Astrocyte (in vitro differentiated cells and primary cell): ENCODE results near the gene SLC30A10. TPM values are rescaled to one million over a fixed set of nuclear protein-coding genes. Genes with fewer than 3 reads are reported as not detected.

ENCODE experiments used
- DNase-seq: peaks from one replicate; pipeline ENCODE4 v3.0.0-alpha.2; 2010; ENCODE audit warnings: low read depth
- FAIRE-seq: peaks from 2 replicates; lab custom pipeline; 2011; peaks lifted over from hg19 to GRCh38; lab: Jason Lieb, UNC
- H2AFZ ChIP-seq: 2 replicates; pipeline ENCODE4 v1.6.0; 2012; ENCODE audit warnings: low read depth, low read length, inconsistent platforms
- H3K27ac ChIP-seq: 2 replicates; pipeline ENCODE4 v1.5.1; 2011; ENCODE audit warnings: low read depth, low read length, inconsistent platforms
- H3K27me3 ChIP-seq: 2 replicates; pipeline ENCODE4 v1.6.0; 2011; ENCODE audit warnings: low read length, inconsistent platforms; ENCODE audit not compliant: insufficient read depth
- H3K36me3 ChIP-seq: 2 replicates; pipeline ENCODE4 v1.5.1; 2011; ENCODE audit warnings: low read length, inconsistent platforms; ENCODE audit not compliant: insufficient read depth
- H3K4me1 ChIP-seq: 2 replicates; pipeline ENCODE4 v1.5.1; 2011; ENCODE audit warnings: low read length, inconsistent platforms; ENCODE audit not compliant: insufficient read depth
- H3K4me2 ChIP-seq: 2 replicates; pipeline ENCODE4 v1.6.0; 2012; ENCODE audit warnings: low read length, inconsistent platforms
- H3K4me3 ChIP-seq: 2 replicates; pipeline ENCODE4 v1.5.1; 2011; ENCODE audit warnings: low read depth, mild to moderate bottlenecking, low read length, inconsistent platforms; ENCODE audit not compliant: insufficient read depth
- H3K79me2 ChIP-seq: 2 replicates; pipeline ENCODE4 v1.6.0; 2012; ENCODE audit warnings: mild to moderate bottlenecking, low read length, inconsistent platforms; ENCODE audit not compliant: insufficient read depth
- H3K9ac ChIP-seq: 2 replicates; pipeline ENCODE4 v1.6.0; 2012; ENCODE audit warnings: mild to moderate bottlenecking, low read length, inconsistent platforms
- H3K9me3 ChIP-seq: 2 replicates; pipeline ENCODE4 v1.5.1; 2012; ENCODE audit warnings: low read depth, mild to moderate bottlenecking, low read length, inconsistent platforms; ENCODE audit not compliant: insufficient read depth
- H4K20me1 ChIP-seq: 2 replicates; pipeline ENCODE4 v1.6.0; 2012; ENCODE audit warnings: low read length, inconsistent platforms; ENCODE audit not compliant: insufficient read depth
- H3K27ac Mint-ChIP-seq: one replicate; pipeline ENCODE4 v1.8.0; 2021; ENCODE audit warnings: mild to moderate bottlenecking, mixed read lengths; ENCODE audit not compliant: unreplicated experiment
- H3K27me3 Mint-ChIP-seq: one replicate; pipeline ENCODE4 v1.8.0; 2021; ENCODE audit warnings: low read depth, mixed read lengths; ENCODE audit not compliant: unreplicated experiment
- H3K36me3 Mint-ChIP-seq: one replicate; pipeline ENCODE4 v1.8.0; 2021; ENCODE audit warnings: low read depth, mixed read lengths; ENCODE audit not compliant: unreplicated experiment
- H3K4me1 Mint-ChIP-seq: one replicate; pipeline ENCODE4 v1.8.0; 2021; ENCODE audit warnings: low read depth, mixed read lengths; ENCODE audit not compliant: unreplicated experiment
- H3K4me3 Mint-ChIP-seq: one replicate; pipeline ENCODE4 v1.8.0; 2021; ENCODE audit warnings: mild to moderate bottlenecking, moderate library complexity, mixed read lengths; ENCODE audit not compliant: unreplicated experiment
- H3K9me3 Mint-ChIP-seq: one replicate; pipeline ENCODE4 v1.8.0; 2021; ENCODE audit warnings: mild to moderate bottlenecking, mixed read lengths; ENCODE audit not compliant: unreplicated experiment
- EZH2 ChIP-seq: IDR thresholded peaks from 2 replicates; pipeline ENCODE4 v1.6.1; 2012; ENCODE audit warnings: mild to moderate bottlenecking, low read length, inconsistent platforms; ENCODE audit not compliant: insufficient read depth
- total RNA-seq: library from RNA; stranded (reverse); gene quantifications from 2 replicates; pipeline ENCODE4 v1.2.1, GENCODE V29; 2021
- TF ChIP-seq, protein P1 (sequence below): IDR thresholded peaks from 2 replicates; pipeline ENCODE4 v1.5.1; 2011; ENCODE audit warnings: low read depth, mild to moderate bottlenecking, inconsistent platforms, low read length, moderate library complexity; ENCODE audit not compliant: insufficient read depth

SLC30A10 gene
- total RNA-seq, 1 donor from 2014 or later, result not detected

DNA sequence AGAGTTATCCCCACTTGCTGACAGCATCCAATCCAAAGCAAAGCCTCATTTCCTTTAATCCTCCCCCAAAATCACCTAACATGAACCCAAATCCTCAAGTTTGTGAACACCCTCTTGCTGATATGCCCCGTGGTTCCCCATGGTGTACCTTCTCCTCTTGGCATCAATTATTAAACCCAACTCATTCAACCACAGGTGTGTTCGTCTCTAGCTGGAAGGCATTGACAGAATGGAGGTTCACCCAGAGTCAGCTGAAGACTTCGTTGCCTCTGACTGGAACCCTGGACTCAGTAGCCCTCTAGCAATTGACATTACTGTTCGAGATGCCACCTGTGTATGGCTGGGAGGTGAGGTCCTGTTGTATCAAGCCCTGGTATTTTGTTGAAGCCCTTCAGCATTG, 22.8 kb downstream of the SLC30A10 start:
- Histone ChIP-seq H4K20me1 (no peaks in the 10 kb centered on the region), H2AFZ (no peak overlapping the region), H3K4me2 (no peak overlapping the region), H3K4me1 (no peaks in the 10 kb centered on the region), H3K27me3 (no peaks in the 10 kb centered on the region), H3K27ac (no peak overlapping the region), H3K36me3 (no peaks in the 10 kb centered on the region), H3K9ac (no peak overlapping the region), H3K79me2 (no peaks in the 10 kb centered on the region), H3K4me3 (no peak overlapping the region), H3K9me3 (no peaks in the 10 kb centered on the region)
- FAIRE-seq (no peak), DNase-seq (no peak)
- Mint-ChIP-seq H3K27ac (no peak overlapping the region), H3K4me1 (no peaks in the 10 kb centered on the region), H3K27me3 (peaks cover 8% of the 10 kb centered on the region), H3K9me3 (no peaks in the 10 kb centered on the region), H3K36me3 (no peaks in the 10 kb centered on the region), H3K4me3 (no peak overlapping the region)
- TF ChIP-seq EZH2, result no peak
- TF ChIP-seq, protein P1, sequence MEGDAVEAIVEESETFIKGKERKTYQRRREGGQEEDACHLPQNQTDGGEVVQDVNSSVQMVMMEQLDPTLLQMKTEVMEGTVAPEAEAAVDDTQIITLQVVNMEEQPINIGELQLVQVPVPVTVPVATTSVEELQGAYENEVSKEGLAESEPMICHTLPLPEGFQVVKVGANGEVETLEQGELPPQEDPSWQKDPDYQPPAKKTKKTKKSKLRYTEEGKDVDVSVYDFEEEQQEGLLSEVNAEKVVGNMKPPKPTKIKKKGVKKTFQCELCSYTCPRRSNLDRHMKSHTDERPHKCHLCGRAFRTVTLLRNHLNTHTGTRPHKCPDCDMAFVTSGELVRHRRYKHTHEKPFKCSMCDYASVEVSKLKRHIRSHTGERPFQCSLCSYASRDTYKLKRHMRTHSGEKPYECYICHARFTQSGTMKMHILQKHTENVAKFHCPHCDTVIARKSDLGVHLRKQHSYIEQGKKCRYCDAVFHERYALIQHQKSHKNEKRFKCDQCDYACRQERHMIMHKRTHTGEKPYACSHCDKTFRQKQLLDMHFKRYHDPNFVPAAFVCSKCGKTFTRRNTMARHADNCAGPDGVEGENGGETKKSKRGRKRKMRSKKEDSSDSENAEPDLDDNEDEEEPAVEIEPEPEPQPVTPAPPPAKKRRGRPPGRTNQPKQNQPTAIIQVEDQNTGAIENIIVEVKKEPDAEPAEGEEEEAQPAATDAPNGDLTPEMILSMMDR, result no peak

DNA sequence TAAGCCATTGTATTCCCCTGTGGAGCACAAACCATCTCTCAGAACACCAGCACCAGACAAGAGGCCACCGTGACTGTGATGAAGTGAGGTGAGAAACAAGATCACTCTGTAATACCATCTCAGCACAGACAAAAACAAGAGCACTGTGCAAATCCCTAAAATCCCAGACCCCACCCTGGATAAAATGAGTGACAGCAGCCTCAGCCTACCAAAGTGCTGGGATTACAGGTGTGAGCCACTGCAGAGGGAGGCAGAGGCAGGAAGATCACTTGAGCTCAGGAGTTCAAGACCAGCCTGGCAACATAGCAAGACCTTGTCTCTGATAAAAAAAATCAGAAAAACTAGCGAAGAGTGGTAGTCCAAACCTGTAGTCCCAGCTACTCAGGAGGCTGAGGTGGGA, 23.4 kb downstream of the SLC30A10 start:
- no peak overlapping the region for H3K4me3 ChIP-seq
- Mint-ChIP-seq H3K27ac (no peak overlapping the region), H3K36me3 (no peaks in the 10 kb centered on the region), H3K27me3 (peaks cover 8% of the 10 kb centered on the region), H3K4me1 (no peaks in the 10 kb centered on the region), H3K4me3 (no peak overlapping the region), H3K9me3 (no peaks in the 10 kb centered on the region)
- no peaks in the 10 kb centered on the region for H3K79me2 ChIP-seq
- no peaks in the 10 kb centered on the region for H3K27me3 ChIP-seq
- no peak for TF ChIP-seq EZH2
- TF ChIP-seq, protein P1, result no peak
- no peak overlapping the region for H3K27ac ChIP-seq
- no peak overlapping the region for H3K4me2 ChIP-seq
- H3K36me3 ChIP-seq, result no peaks in the 10 kb centered on the region
- no peaks in the 10 kb centered on the region for H3K9me3 ChIP-seq
- no peaks in the 10 kb centered on the region for H3K4me1 ChIP-seq
- no peak for FAIRE-seq
- no peak overlapping the region for H3K9ac ChIP-seq
- H2AFZ ChIP-seq, result no peak overlapping the region
- no peaks in the 10 kb centered on the region for H4K20me1 ChIP-seq
- DNase-seq, result no peak

DNA sequence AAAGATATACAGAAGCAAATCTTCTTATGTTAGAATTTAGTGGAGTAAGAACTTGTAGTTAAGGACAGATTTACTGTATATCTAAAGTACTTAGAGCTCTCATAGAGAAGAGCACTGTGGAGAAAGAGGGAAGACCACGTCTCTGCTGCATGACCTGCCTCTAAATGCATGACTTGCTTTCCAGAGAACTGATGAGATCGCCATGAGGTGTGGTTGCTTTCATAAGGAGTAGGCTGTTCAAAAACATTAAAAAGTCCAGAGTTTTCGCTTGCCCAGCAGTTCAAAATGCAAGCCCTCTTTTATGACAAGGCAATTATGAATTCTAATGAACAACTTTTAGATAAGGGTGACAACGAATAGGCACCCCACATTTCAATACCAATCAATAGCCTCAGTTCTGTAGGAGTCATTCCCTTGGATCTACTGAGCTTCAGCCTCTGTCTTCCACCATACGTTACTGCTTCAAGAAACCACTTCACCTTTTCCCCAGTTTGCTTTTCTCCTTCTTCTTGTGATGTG, 24.9 kb downstream of the SLC30A10 start:
- Histone ChIP-seq H3K79me2 (no peaks in the 10 kb centered on the region), H3K4me1 (no peaks in the 10 kb centered on the region), H4K20me1 (no peaks in the 10 kb centered on the region), H2AFZ (no peak overlapping the region), H3K36me3 (no peaks in the 10 kb centered on the region), H3K9ac (no peak overlapping the region), H3K27ac (no peak overlapping the region), H3K27me3 (no peaks in the 10 kb centered on the region), H3K4me3 (no peak overlapping the region), H3K4me2 (no peak overlapping the region), H3K9me3 (no peaks in the 10 kb centered on the region)
- TF ChIP-seq, protein P1, result no peak
- no peak for TF ChIP-seq EZH2
- Mint-ChIP-seq H3K36me3 (no peaks in the 10 kb centered on the region), H3K9me3 (no peaks in the 10 kb centered on the region), H3K27me3 (no peaks in the 10 kb centered on the region), H3K27ac (no peak overlapping the region), H3K4me1 (no peaks in the 10 kb centered on the region), H3K4me3 (no peak overlapping the region)
- FAIRE-seq, result no peak
- DNase-seq, result no peak
